HepG2 (cell line): ENCODE data around the gene EYA2.

ENCODE experiments used
- CREB1 ChIP-seq, 2 experiments: fragments of 450-650 bp in 1 of 2; IDR thresholded peaks; 2 replicates each; pipeline ENCODE4 v1.6.1; 2016 to 2017; ENCODE audit warnings: control low read depth in 1 of 2, mild to moderate bottlenecking in 1 of 2, missing compliant biosample characterization in 1 of 2, missing genetic modification characterization in 1 of 2
- CTCF ChIP-seq: sonication (generic); formaldehyde crosslinking; IDR thresholded peaks from 2 replicates; pipeline ENCODE4 v1.5.0; 2020; ENCODE audit warnings: mild to moderate bottlenecking, missing genetic modification reagents, moderate library complexity
- HCFC1 ChIP-seq: fragments of 150-350 bp; IDR thresholded peaks from 2 replicates; pipeline ENCODE4 v1.6.1; 2014; ENCODE audit warnings: low read depth, low read length
- POLR2AphosphoS5 ChIP-seq: IDR thresholded peaks from 2 replicates; pipeline ENCODE4 v1.6.1; 2012; ENCODE audit warnings: low read depth, low read length
- TBL1XR1 ChIP-seq: fragments of 150-350 bp; IDR thresholded peaks from 2 replicates; pipeline ENCODE4 v1.6.1; 2014; ENCODE audit warnings: borderline replicate concordance, low read length; ENCODE audit not compliant: partially characterized antibody
- ZNF317 ChIP-seq: sonication (generic); formaldehyde crosslinking; IDR thresholded peaks from 2 replicates; pipeline ENCODE4 v1.5.0; 2020; ENCODE audit warnings: mild to moderate bottlenecking, missing genetic modification reagents
- ZNF33A ChIP-seq: sonication (generic); formaldehyde crosslinking; IDR thresholded peaks from 2 replicates; pipeline ENCODE4 v1.5.1; 2020; ENCODE audit warnings: missing genetic modification reagents, mild to moderate bottlenecking, moderate library complexity, borderline replicate concordance
- ZNF572 ChIP-seq: sonication (generic); formaldehyde crosslinking; IDR thresholded peaks from 2 replicates; pipeline ENCODE4 v1.5.1; 2020; ENCODE audit warnings: mild to moderate bottlenecking, missing genetic modification reagents

DNA sequence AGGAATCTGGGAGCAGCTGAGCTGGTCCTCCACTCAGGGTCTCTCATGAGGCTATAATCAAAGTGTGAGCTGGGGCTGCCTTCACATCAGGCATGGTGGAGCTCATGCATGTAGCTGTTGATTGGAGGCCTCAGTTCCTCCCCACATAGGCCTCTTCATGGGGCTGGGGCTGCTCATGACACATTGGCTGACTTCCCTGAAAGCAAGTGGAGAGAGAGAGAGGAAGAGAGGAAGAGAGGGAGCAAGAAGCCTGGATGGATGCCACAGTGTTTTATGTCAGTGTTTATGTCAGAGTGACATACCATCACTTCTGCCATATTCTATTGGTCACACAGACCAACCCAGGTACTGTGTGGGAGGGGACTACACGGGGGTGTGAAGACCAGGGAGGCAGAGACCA is 43.8 kb downstream of the EYA2 start:
- no peak for TF ChIP-seq CREB1 (IDR thresholded peaks at IDR 0.05)
- TF ChIP-seq CREB1 (CRISPR knock-in tag; IDR thresholded peaks at IDR 0.05) = no peak
- TF ChIP-seq POLR2AphosphoS5 = no peak
- TF ChIP-seq ZNF33A = no peak
- no peak for TF ChIP-seq CTCF (CRISPR knock-in tag)
- no peak for TF ChIP-seq ZNF572 (CRISPR knock-in tag)
- TF ChIP-seq ZNF317 (CRISPR knock-in tag) = no peak
- TF ChIP-seq TBL1XR1 = no peak
- TF ChIP-seq HCFC1 = no peak
